Mesothelial cell of epicardium (in vitro differentiated cells): ENCODE measurements around the gene ALDOA. TPM values are rescaled to one million over a fixed set of nuclear protein-coding genes. Genes with fewer than 3 reads are reported as not detected.

ENCODE experiments used
- DNase-seq, 2 experiments: peaks; one replicate each; pipeline ENCODE4 v3.0.0; 2021; ENCODE audit warnings: low spot score in 2 of 2; ENCODE audit not compliant: unreplicated experiment in 2 of 2
- H3K27ac Mint-ChIP-seq: 2 replicates; pipeline ENCODE4 v1.8.0; 2021; ENCODE audit warnings: mixed read lengths
- H3K27me3 Mint-ChIP-seq: 2 replicates; pipeline ENCODE4 v1.8.0; 2021; ENCODE audit warnings: low read depth, mixed read lengths
- H3K36me3 Mint-ChIP-seq: 2 replicates; pipeline ENCODE4 v1.8.0; 2021; ENCODE audit warnings: mixed read lengths
- H3K4me1 Mint-ChIP-seq: 2 replicates; pipeline ENCODE4 v1.8.0; 2021; ENCODE audit warnings: mixed read lengths
- H3K4me3 Mint-ChIP-seq: 2 replicates; pipeline ENCODE4 v1.8.0; 2021; ENCODE audit warnings: mild to moderate bottlenecking, moderate library complexity, mixed read lengths
- H3K9me3 Mint-ChIP-seq: 2 replicates; pipeline ENCODE4 v1.8.0; 2021; ENCODE audit warnings: mixed read lengths
- total RNA-seq: library from RNA; stranded (reverse); gene quantifications from 3 replicates; pipeline ENCODE4 v1.2.1, GENCODE V29; 2021
- TF ChIP-seq, protein P1 (sequence below): fragments of 200-600 bp; sonication (generic); IDR thresholded peaks from one replicate; pipeline ENCODE4 v1.5.0; 2021; ENCODE audit warnings: antibody characterized with exemption; ENCODE audit not compliant: unreplicated experiment

Gene ALDOA
- total RNA-seq, 1 donor from 2014 or later, result 618 TPM

DNA sequence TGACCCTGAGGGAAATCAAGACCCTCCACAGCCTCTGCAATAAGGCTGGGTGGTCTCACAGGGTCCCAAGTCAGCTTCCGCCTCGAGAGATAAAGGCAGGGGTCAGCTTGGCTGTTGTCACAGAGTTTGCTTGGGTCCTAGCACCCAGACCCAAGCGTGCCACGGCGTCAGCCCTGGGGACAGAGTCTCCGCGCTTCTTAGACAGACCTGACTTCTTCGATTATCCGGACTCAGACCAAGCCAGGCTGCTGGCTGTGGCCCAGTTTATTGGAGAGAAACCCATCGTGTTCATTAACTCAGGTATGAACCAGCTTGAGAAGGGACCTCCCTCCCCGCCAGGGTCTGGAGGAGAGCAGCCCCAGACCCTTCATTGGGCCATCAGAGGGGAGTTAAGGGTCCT, 42.0 kb upstream of the ALDOA start:
- TF ChIP-seq, protein P1, sequence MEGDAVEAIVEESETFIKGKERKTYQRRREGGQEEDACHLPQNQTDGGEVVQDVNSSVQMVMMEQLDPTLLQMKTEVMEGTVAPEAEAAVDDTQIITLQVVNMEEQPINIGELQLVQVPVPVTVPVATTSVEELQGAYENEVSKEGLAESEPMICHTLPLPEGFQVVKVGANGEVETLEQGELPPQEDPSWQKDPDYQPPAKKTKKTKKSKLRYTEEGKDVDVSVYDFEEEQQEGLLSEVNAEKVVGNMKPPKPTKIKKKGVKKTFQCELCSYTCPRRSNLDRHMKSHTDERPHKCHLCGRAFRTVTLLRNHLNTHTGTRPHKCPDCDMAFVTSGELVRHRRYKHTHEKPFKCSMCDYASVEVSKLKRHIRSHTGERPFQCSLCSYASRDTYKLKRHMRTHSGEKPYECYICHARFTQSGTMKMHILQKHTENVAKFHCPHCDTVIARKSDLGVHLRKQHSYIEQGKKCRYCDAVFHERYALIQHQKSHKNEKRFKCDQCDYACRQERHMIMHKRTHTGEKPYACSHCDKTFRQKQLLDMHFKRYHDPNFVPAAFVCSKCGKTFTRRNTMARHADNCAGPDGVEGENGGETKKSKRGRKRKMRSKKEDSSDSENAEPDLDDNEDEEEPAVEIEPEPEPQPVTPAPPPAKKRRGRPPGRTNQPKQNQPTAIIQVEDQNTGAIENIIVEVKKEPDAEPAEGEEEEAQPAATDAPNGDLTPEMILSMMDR, result no peak
- Mint-ChIP-seq H3K4me3 (no peak overlapping the region), H3K36me3 (no peaks in the 10 kb centered on the region), H3K27me3 (peaks cover 41% of the 10 kb centered on the region), H3K27ac (no peak overlapping the region), H3K9me3 (no peaks in the 10 kb centered on the region), H3K4me1 (peaks cover 4% of the 10 kb centered on the region)
- no peak for DNase-seq

DNA sequence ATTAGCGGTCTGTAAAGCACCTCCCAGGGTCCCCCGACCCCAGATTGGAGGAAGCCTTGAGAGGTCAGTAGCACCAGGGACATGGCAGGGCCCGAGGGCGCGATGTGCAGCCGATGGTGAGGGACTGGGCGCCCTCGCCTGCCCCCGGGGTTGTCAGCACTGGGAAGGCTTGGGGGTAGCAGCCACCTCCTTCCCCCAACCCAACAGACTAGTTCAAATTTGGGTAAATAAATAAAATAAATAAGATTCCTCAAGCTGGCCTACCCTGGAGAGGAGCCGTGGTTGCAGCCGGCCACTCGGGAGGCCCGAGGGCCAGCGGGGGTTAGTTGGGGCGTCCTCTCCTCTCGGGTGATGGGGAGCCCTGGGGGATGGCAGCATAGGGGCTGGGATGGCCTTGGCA, 41.1 kb upstream of the ALDOA start:
- Mint-ChIP-seq H3K27me3 (peaks cover 47% of the 10 kb centered on the region), H3K4me1 (peaks cover 4% of the 10 kb centered on the region), H3K4me3 (no peak overlapping the region), H3K36me3 (no peaks in the 10 kb centered on the region), H3K9me3 (no peaks in the 10 kb centered on the region), H3K27ac (no peak overlapping the region)
- no peak for DNase-seq
- TF ChIP-seq, protein P1, result no peak

DNA sequence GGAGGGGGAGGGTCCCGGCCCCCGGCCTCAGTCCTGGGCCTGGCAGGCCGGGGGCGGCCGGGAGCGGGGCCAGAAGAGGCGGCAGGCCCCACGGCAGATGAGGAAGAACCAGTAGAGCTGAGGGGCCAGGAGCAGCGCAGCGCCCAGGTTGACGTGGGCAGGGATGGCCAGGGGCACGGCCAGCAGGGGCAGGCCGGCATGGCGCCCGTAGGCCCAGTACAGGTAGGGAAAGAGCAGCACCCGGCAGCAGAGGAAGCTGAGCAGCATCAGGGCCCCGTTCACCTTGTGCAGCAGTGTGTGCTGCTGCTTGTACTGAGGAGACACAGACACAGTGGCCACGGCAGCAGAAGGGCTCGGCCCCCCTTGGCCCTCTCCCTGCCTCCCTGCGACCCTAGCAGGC, 40.4 kb upstream of the ALDOA start:
- peaks cover 6% of the 10 kb centered on the region for H3K4me1 Mint-ChIP-seq
- no peak overlapping the region for H3K27ac Mint-ChIP-seq
- H3K27me3 Mint-ChIP-seq, result peaks cover 54% of the 10 kb centered on the region
- no peaks in the 10 kb centered on the region for H3K36me3 Mint-ChIP-seq
- no peak overlapping the region for H3K4me3 Mint-ChIP-seq
- TF ChIP-seq, protein P1, result no peak
- H3K9me3 Mint-ChIP-seq, result no peaks in the 10 kb centered on the region
- DNase-seq, result no peak

DNA sequence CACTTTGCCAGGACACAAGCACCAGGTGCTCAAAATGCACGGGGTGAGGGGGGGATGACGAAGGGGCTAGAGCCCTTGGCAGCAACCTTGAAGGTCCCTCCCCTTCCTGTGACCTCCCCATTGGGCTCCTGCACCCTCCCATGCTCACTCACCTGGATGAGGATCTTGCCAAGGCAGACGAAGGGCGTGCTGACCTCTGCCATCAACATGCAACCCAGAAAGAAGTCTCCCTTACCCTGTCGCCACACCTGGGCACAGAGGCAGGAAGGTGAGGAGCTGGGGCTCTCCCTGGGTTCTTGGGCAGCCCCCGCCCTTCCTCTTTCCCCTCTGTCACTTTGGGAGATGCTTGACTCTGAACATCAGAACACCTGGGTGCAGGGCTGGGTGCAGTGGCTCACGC, 40.0 kb upstream of the ALDOA start:
- Mint-ChIP-seq H3K4me3 (no peak overlapping the region), H3K27me3 (peaks cover 59% of the 10 kb centered on the region), H3K9me3 (no peaks in the 10 kb centered on the region), H3K36me3 (no peaks in the 10 kb centered on the region), H3K4me1 (peaks cover 8% of the 10 kb centered on the region), H3K27ac (no peak overlapping the region)
- TF ChIP-seq, protein P1, result no peak
- DNase-seq, result no peak

DNA sequence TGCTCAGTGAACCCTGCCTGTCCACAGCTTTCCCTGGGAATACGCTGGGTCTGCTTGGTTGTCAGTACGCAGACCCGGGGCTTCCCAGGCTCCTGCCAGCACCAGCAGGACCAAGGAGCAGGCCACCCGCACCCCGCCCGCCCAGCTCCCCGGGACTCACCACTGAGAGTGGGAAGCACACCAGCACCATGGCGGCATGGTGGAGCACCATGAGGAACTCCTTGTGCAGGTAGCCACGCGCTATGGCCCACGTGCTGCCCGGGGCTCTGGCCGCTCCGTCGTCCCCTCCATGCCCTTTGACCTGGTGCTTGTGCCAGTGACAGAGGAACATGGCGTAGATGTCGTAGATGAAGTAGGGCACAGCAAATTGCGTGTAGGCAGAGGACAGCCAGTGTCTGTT, 39.1 kb upstream of the ALDOA start:
- H3K27ac Mint-ChIP-seq, result no peak overlapping the region
- H3K4me1 Mint-ChIP-seq, result peaks cover 5% of the 10 kb centered on the region
- no peaks in the 10 kb centered on the region for H3K36me3 Mint-ChIP-seq
- H3K27me3 Mint-ChIP-seq, result peaks cover 64% of the 10 kb centered on the region
- no peak for DNase-seq
- H3K4me3 Mint-ChIP-seq, result no peak overlapping the region
- H3K9me3 Mint-ChIP-seq, result no peaks in the 10 kb centered on the region
- TF ChIP-seq, protein P1, result no peak
